HepG2 (cell line): ENCODE measurements around the gene SOX13. TPM values are rescaled to one million over a fixed set of nuclear protein-coding genes. Genes with fewer than 3 reads are reported as not detected.

ENCODE experiments used
- ATAC-seq: fragments of 200-7000 bp; cut with Tn5 transposase; 3 replicates; pipeline ENCODE4 v1.9.1; 2020; ENCODE audit warnings: mild to moderate bottlenecking, moderate library complexity
- BruUV-seq: library from RNA; stranded (reverse); fragments of 400-500 nt; replicated peaks from 2 replicates; lab custom pipeline; 2021; lab: Mats Ljungman, UMichigan
- CTCF ChIA-PET: fragments of 300-600 bp; formaldehyde crosslinking; extraction: SDS; loops from one replicate; lab custom pipeline; 2021; ENCODE audit warnings: low total read pairs, inconsistent platforms, low intra/inter-chr PET ratio; lab: Yijun Ruan, JAX
- POLR2A ChIA-PET: fragments of 350-600 bp; sonication (Branson Sonifier 250); formaldehyde crosslinking; loops from one replicate; lab custom pipeline; 2020; ENCODE audit warnings: antibody characterized with exemption, inconsistent platforms; lab: Yijun Ruan, JAX
- DNase-seq: peaks from one replicate; pipeline ENCODE4 v3.0.0-alpha.2; 2015; ENCODE audit warnings: low spot score
- FAIRE-seq: peaks from 3 replicates; lab custom pipeline; 2011; peaks lifted over from hg19 to GRCh38; lab: Jason Lieb, UNC
- H2AFZ ChIP-seq: one replicate; pipeline ENCODE4 v1.6.1; 2011; ENCODE audit warnings: low read length, inconsistent platforms
- H3K27ac ChIP-seq: fragments of 300-600 bp; 3 replicates; pipeline ENCODE4 v1.8.0; 2011; ENCODE audit warnings: mixed run types, mild to moderate bottlenecking, mixed read lengths, low read length, inconsistent platforms; ENCODE audit not compliant: insufficient read depth; ENCODE audit errors: extremely low read length
- H3K27me3 ChIP-seq, 2 experiments: fragments of 200-600 bp in 1 of 2; 2 replicates in 1 of 2; 3 replicates in 1 of 2; pipeline versions ENCODE4 v1.6.0 to v1.8.0; 2011; ENCODE audit warnings: low read length in 2 of 2, mild to moderate bottlenecking in 2 of 2, moderate library complexity in 2 of 2, inconsistent platforms in 1 of 2; ENCODE audit not compliant: insufficient read depth in 2 of 2, control insufficient read depth in 1 of 2
- H3K36me3 ChIP-seq, 2 experiments: fragments of 200-600 bp in 1 of 2; replicated peaks in 1 of 2; 2 replicates in 1 of 2; 3 replicates in 1 of 2; pipeline versions ENCODE4 v1.5.1 to v1.8.0; 2011; ENCODE audit warnings: low read length in 2 of 2, inconsistent platforms in 1 of 2; ENCODE audit not compliant: insufficient read depth in 2 of 2, control insufficient read depth in 1 of 2
- H3K4me1 ChIP-seq: 2 replicates; pipeline ENCODE4 v1.5.1; 2012; ENCODE audit warnings: low read length, inconsistent platforms; ENCODE audit not compliant: insufficient read depth
- H3K4me2 ChIP-seq: 2 replicates; pipeline ENCODE4 v1.6.0; 2011; ENCODE audit warnings: low read depth, low read length, inconsistent platforms
- H3K4me3 ChIP-seq, 3 experiments: fragments of 200-600 bp in 1 of 3; sonication (generic), shearing (Covaris generic) in 1 of 3; replicated peaks in 1 of 3; 2 replicates each; pipeline ENCODE4 v1.5.1; 2011 to 2016; ENCODE audit warnings: low read length in 3 of 3, inconsistent platforms in 2 of 3, low read depth in 2 of 3, mild to moderate bottlenecking in 2 of 3, control low read depth in 1 of 3, mixed read lengths in 1 of 3; ENCODE audit not compliant: insufficient read depth in 1 of 3
- H3K79me2 ChIP-seq: one replicate; pipeline ENCODE4 v1.6.1; 2011; ENCODE audit warnings: low read length, inconsistent platforms; ENCODE audit not compliant: insufficient read depth
- H3K9ac ChIP-seq: 2 replicates; pipeline ENCODE4 v1.6.0; 2011; ENCODE audit warnings: mild to moderate bottlenecking, low read depth, low read length, inconsistent platforms; ENCODE audit not compliant: insufficient read depth
- H3K9me3 ChIP-seq: 2 replicates; pipeline ENCODE4 v1.5.1; 2012; ENCODE audit warnings: mild to moderate bottlenecking, low read length
- H4K20me1 ChIP-seq: 2 replicates; pipeline ENCODE4 v1.6.0; 2011; ENCODE audit warnings: inconsistent platforms, mild to moderate bottlenecking, low read length, moderate library complexity; ENCODE audit not compliant: insufficient read depth
- KLF15 ChIP-seq: sonication (generic); formaldehyde crosslinking; IDR thresholded peaks from 2 replicates; pipeline ENCODE4 v1.8.1; 2023; ENCODE audit warnings: borderline replicate concordance, mild to moderate bottlenecking, inconsistent platforms, missing genetic modification reagents, mixed read lengths
- MXI1 ChIP-seq: IDR thresholded peaks from 3 replicates; pipeline ENCODE4 v1.6.1; 2012; ENCODE audit warnings: low read depth, low read length, inconsistent platforms, borderline replicate concordance
- POLR2AphosphoS5 ChIP-seq: IDR thresholded peaks from 2 replicates; pipeline ENCODE4 v1.6.1; 2012; ENCODE audit warnings: low read depth, low read length
- SMAD3 ChIP-seq: sonication (generic); formaldehyde crosslinking; IDR thresholded peaks from 2 replicates; pipeline ENCODE4 v1.4.0; 2020; ENCODE audit warnings: missing genetic modification reagents
- TBL1XR1 ChIP-seq: fragments of 150-350 bp; IDR thresholded peaks from 2 replicates; pipeline ENCODE4 v1.6.1; 2014; ENCODE audit warnings: borderline replicate concordance, low read length; ENCODE audit not compliant: partially characterized antibody
- ZBTB20 ChIP-seq: sonication (generic); formaldehyde crosslinking; IDR thresholded peaks from 2 replicates; pipeline ENCODE4 v1.8.1; 2023; ENCODE audit warnings: missing genetic modification reagents, low read depth, mild to moderate bottlenecking, borderline replicate concordance
- ZBTB7B ChIP-seq: sonication (generic); formaldehyde crosslinking; IDR thresholded peaks from 2 replicates; pipeline ENCODE4 v1.4.0; 2020; ENCODE audit warnings: missing genetic modification reagents
- ZNF510 ChIP-seq: sonication (generic); formaldehyde crosslinking; IDR thresholded peaks from 2 replicates; pipeline ENCODE4 v1.4.0; 2020; ENCODE audit warnings: low read depth, mild to moderate bottlenecking, missing genetic modification reagents
- ZNF629 ChIP-seq: sonication (generic); formaldehyde crosslinking; conservative IDR thresholded peaks from 2 replicates; pipeline ENCODE4 v1.5.0; 2020; ENCODE audit warnings: missing genetic modification reagents
- ZNF660 ChIP-seq: sonication (generic); formaldehyde crosslinking; IDR thresholded peaks from 2 replicates; pipeline ENCODE4 v1.5.1; 2020; ENCODE audit warnings: mild to moderate bottlenecking, low read depth, missing genetic modification reagents, borderline replicate concordance
- ZNF841 ChIP-seq: sonication (generic); formaldehyde crosslinking; IDR thresholded peaks from 2 replicates; pipeline ENCODE4 v1.8.1; 2023; ENCODE audit warnings: missing genetic modification reagents, borderline replicate concordance
- ZNF878 ChIP-seq: sonication (generic); formaldehyde crosslinking; IDR thresholded peaks from 2 replicates; pipeline ENCODE4 v1.8.1; 2023; ENCODE audit warnings: mild to moderate bottlenecking, missing genetic modification reagents, moderate library complexity
- WGBS: methylation state at CpG from one replicate; pipeline ENCODE4 v1.1.6; 2017; ENCODE audit warnings: low lambda C conversion rate; 5-methylcytosine and 5-hydroxymethylcytosine counted together
- in situ Hi-C: cut with HindIII; loops from 2 replicates; pipeline ENCODE4 v1.10.0; 2017; ENCODE audit warnings: low pct_unique_long_range_greater_than_20kb; ENCODE audit not compliant: extremely low pct_ligation_motif_present
- intact Hi-C: fragments of 100-400 bp; cut with micrococcal nuclease; formaldehyde crosslinking; loops from one replicate; pipeline ENCODE4 v1.10.0; 2022; ENCODE audit not compliant: unreplicated experiment
- polyA plus RNA-seq, 8 experiments: library from polyadenylated mRNA; depleted of rRNA in 3 of 8; stranded (reverse) in 7 of 8; unstranded in 1 of 8; fragments of >200 nt; fragmentation: Illumina TruSeq in 4 of 8; extraction: Trizol in 4 of 8; gene quantifications; 2 replicates each; pipeline versions ENCODE4 v1.2.1 to v1.2.3, GENCODE V29; 2011 to 2016; ENCODE audit warnings: low read depth in 4 of 8, missing spikeins in 1 of 8, mixed read lengths in 1 of 8; ENCODE audit not compliant: insufficient read depth in 1 of 8
- total RNA-seq, 5 experiments: library from RNA; depleted of rRNA; stranded (reverse); fragments of >200 nt; fragmentation: Illumina TruSeq; extraction: Trizol; gene quantifications; 2 replicates each; pipeline ENCODE4 v1.2.3, GENCODE V29; 2016; ENCODE audit warnings: low read depth in 1 of 5
- TF ChIP-seq, protein P1 (sequence below): sonication (generic); formaldehyde crosslinking; IDR thresholded peaks from 2 replicates; pipeline ENCODE4 v1.5.1; 2020; ENCODE audit warnings: missing genetic modification reagents, mild to moderate bottlenecking, borderline replicate concordance

Gene SOX13
- total and polyA plus RNA-seq, 2 of the 13 experiments (the other 11 are each of a cell fraction or from before 2014, with no cell fraction given) = 13.3 to 15.8 TPM

DNA sequence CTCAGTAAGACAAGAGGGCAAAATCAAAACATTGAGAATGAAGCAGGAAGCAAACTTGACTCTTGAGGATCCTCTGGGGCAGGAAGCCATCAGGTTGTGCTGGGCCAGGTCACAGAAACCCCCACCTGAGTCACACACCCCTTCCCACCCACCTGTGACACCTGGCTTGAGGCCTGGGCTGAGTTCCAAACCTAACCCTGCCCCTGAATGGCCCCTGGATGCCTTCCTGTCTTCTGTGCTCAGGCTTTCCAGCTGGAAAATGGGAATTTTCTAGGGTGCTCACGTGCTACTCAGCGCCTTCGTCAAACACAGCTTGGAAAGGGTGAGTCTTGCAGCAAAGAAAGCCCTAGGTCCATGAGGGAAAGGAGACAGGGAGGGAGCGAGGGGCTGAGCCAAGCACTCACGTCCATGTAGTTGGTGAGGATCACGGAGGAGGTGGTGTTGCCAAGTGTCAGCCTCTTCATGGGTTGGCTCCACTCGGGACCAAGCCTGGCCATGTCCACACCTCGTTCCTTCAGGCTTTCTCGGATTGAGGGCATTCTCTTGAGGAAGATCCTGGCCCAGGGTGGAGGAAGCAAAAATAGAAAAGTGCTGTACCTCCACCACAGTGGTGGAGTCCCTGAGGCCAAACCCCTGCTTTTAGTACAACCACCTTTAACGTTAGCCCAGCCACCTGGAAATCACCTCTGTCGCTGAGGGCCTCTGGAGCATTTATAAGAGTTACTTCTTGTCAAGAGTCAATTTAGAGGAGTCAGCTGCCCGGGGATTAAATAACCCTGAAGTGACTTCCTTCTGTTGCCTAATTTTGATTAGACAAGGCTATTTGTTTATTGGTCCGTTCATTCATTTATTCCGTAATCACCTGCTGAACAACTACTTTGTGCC lies 88.9 kb downstream of the SOX13 start:
- Histone ChIP-seq H3K9ac (no peak overlapping the region), H3K4me3 (no peak overlapping the region), H3K79me2 (no peaks in the 10 kb centered on the region), H2AFZ (no peak overlapping the region), H3K9me3 (no peaks in the 10 kb centered on the region), H3K27ac (no peak overlapping the region), H4K20me1 (no peaks in the 10 kb centered on the region), H3K4me2 (no peak overlapping the region), H3K4me1 (peaks cover 36% of the 10 kb centered on the region), H3K27me3 (peaks cover 5 to 36% of the 10 kb centered on the region in 2 experiments; a peak in 3 of 5 replicates), H3K36me3 (no peaks in the 10 kb centered on the region)
- ChIA-PET CTCF (interaction anchor here (0.8 to 2.2 kb wide), 8 partner anchors 44 to 301 kb away, joined by 3 to 48 read pairs (median 5); partner anchors contain the start of gene SNRPE), POLR2A (interaction anchor here (1.6 kb wide), 1 partner anchor 45 kb away, joined by 4 read pairs; no protein-coding TSS in a partner anchor)
- BruUV-seq = no TSS peak
- ATAC-seq (no peak), DNase-seq (no peak), FAIRE-seq (no peak)
- WGBS = 38% methylated on average over 9 of the region's 14 CpGs
- in situ Hi-C loops (loop anchor here (5.0 kb wide), 1 partner anchor 200 kb away; no protein-coding TSS in a partner anchor), intact Hi-C loops (loop anchor here (1.0 kb wide), 1 partner anchor 45 kb away; no protein-coding TSS in a partner anchor)
- peak; percentile 63 for TF ChIP-seq ZNF629 (CRISPR knock-in tag)
- TF ChIP-seq MXI1 = no peak

- ChIA-PET POLR2A (interaction anchor here (1.6 kb wide), 1 partner anchor 45 kb away, joined by 4 read pairs; no protein-coding TSS in a partner anchor), CTCF (interaction anchor here (0.8 to 2.2 kb wide), 8 partner anchors 44 to 302 kb away, joined by 3 to 48 read pairs (median 5); partner anchors contain the start of gene SNRPE)
- Histone ChIP-seq H3K9ac (no peak overlapping the region), H3K4me3 (no peak overlapping the region), H3K79me2 (no peaks in the 10 kb centered on the region), H3K4me1 (peaks cover 36% of the 10 kb centered on the region), H3K36me3 (no peaks in the 10 kb centered on the region), H4K20me1 (no peaks in the 10 kb centered on the region), H3K4me2 (no peak overlapping the region), H2AFZ (no peak overlapping the region), H3K27ac (no peak overlapping the region), H3K27me3 (peaks cover 5 to 29% of the 10 kb centered on the region in 2 experiments; a peak in 3 of 5 replicates), H3K9me3 (no peaks in the 10 kb centered on the region)
- intact Hi-C loops = loop anchor here (1.0 kb wide), 1 partner anchor 45 kb away; no protein-coding TSS in a partner anchor
- in situ Hi-C loops = loop anchor here (5.0 kb wide), 1 partner anchor 200 kb away; no protein-coding TSS in a partner anchor
- FAIRE-seq = peak; percentile 64
- WGBS = 22% methylated on average over 3 of the region's 7 CpGs
- DNase-seq = peak; percentile 60
- ATAC-seq = peak; percentile 92
- BruUV-seq = no TSS peak
- TF ChIP-seq ZNF878 (no peak), TBL1XR1 (no peak), SMAD3 (0 out of 2 replicates have a peak, but pooled peaks have one; percentile 17), ZNF660 (CRISPR knock-in tag) (no peak), POLR2AphosphoS5 (no peak), ZBTB20 (CRISPR knock-in tag) (no peak), ZBTB7B (CRISPR knock-in tag) (0 out of 2 replicates have a peak, but pooled peaks have one; percentile 40), KLF15 (no peak), ZNF841 (no peak), ZNF510 (CRISPR knock-in tag) (no peak)
- TF ChIP-seq, protein P1, sequence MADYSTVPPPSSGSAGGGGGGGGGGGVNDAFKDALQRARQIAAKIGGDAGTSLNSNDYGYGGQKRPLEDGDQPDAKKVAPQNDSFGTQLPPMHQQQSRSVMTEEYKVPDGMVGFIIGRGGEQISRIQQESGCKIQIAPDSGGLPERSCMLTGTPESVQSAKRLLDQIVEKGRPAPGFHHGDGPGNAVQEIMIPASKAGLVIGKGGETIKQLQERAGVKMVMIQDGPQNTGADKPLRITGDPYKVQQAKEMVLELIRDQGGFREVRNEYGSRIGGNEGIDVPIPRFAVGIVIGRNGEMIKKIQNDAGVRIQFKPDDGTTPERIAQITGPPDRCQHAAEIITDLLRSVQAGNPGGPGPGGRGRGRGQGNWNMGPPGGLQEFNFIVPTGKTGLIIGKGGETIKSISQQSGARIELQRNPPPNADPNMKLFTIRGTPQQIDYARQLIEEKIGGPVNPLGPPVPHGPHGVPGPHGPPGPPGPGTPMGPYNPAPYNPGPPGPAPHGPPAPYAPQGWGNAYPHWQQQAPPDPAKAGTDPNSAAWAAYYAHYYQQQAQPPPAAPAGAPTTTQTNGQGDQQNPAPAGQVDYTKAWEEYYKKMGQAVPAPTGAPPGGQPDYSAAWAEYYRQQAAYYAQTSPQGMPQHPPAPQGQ = no peak
Observed at GRCh38 chr1:204162494-204163074, 89.7 kb downstream of the SOX13 start.
